Vagina (tissue), 2 donors: ENCODE results near the gene ANXA10.

ENCODE experiments used
- CTCF ChIP-seq, 3 experiments: fragments of 450-650 bp in 2 of 3; fragments of 200-600 bp in 1 of 3; sonication (generic) in 1 of 3; IDR thresholded peaks; one replicate each; pipeline ENCODE4 v1.5.1; 2017 to 2019; ENCODE audit warnings: antibody characterized with exemption in 3 of 3, mild to moderate bottlenecking in 2 of 3, moderate library complexity in 2 of 3
- POLR2A ChIP-seq, 2 donors: fragments of 450-650 bp; IDR thresholded peaks; one replicate each; pipeline ENCODE4 v1.6.1; 2017; ENCODE audit warnings: antibody characterized with exemption in 2 of 2, mild to moderate bottlenecking in 2 of 2, moderate library complexity in 2 of 2
- POLR2AphosphoS5 ChIP-seq, 2 donors: sonication (generic); formaldehyde crosslinking; IDR thresholded peaks; one replicate each; pipeline ENCODE4 v1.9.0; 2017; ENCODE audit warnings: antibody characterized with exemption in 2 of 2, mild to moderate bottlenecking in 2 of 2, low read depth in 1 of 2; ENCODE audit not compliant: insufficient read depth in 1 of 2

GRCh38 chr4:168099195-168099594, 6.9 kb downstream of the ANXA10 start:
- TF ChIP-seq POLR2A (IDR thresholded peaks at IDR 0.05), result no peak
- no peak for TF ChIP-seq CTCF (IDR thresholded peaks at IDR 0.05)
- TF ChIP-seq POLR2AphosphoS5 (IDR thresholded peaks at IDR 0.05; ENCODE audit: insufficient read depth in 1 of 2, low read depth in 1 of 2), result no peak
